DOHH2 (cell line): ENCODE results near the gene DCHS2.
A peak's percentile ranks its signal among the peaks of the same experiment; 100 is the strongest.

Source experiments
- H3F3A ChIP-seq: fragments of 200-600 bp; sonication (generic), shearing (Covaris generic); 2 replicates; pipeline ENCODE4 v1.6.0; 2016; ENCODE audit warnings: antibody characterized with exemption, mild to moderate bottlenecking; ENCODE audit not compliant: control insufficient read depth, insufficient read depth
- H3K27ac ChIP-seq: fragments of 200-600 bp; sonication (generic); 2 replicates; pipeline ENCODE4 v1.5.1; 2014; ENCODE audit warnings: low read depth, mild to moderate bottlenecking, low read length, moderate library complexity
- H3K27me3 ChIP-seq: fragments of 200-600 bp; sonication (generic); 2 replicates; pipeline ENCODE4 v1.6.1; 2014; ENCODE audit warnings: mild to moderate bottlenecking, low read length, mixed read lengths; ENCODE audit not compliant: control insufficient read depth
- H3K36me3 ChIP-seq: fragments of 200-600 bp; sonication (generic); 2 replicates; pipeline ENCODE4 v1.6.1; 2014; ENCODE audit warnings: mild to moderate bottlenecking, low read length, moderate library complexity, mixed read lengths; ENCODE audit not compliant: control insufficient read depth
- H3K4me1 ChIP-seq: fragments of 200-600 bp; sonication (generic); 2 replicates; pipeline ENCODE4 v1.6.1; 2014; ENCODE audit warnings: mild to moderate bottlenecking, low read length, mixed read lengths; ENCODE audit not compliant: control insufficient read depth
- H3K4me2 ChIP-seq: fragments of 200-600 bp; sonication (generic); 2 replicates; pipeline ENCODE4 v1.6.0; 2014; ENCODE audit warnings: mild to moderate bottlenecking, low read length, moderate library complexity
- H3K4me3 ChIP-seq: fragments of 200-600 bp; sonication (generic); 2 replicates; pipeline ENCODE4 v1.5.1; 2014; ENCODE audit warnings: mild to moderate bottlenecking, low read length, mixed read lengths
- H3K79me2 ChIP-seq: fragments of 200-600 bp; sonication (generic); 2 replicates; pipeline ENCODE4 v1.6.1; 2014; ENCODE audit warnings: mild to moderate bottlenecking, low read length, mixed read lengths; ENCODE audit not compliant: control insufficient read depth
- H3K9me2 ChIP-seq: fragments of 200-600 bp; sonication (generic); replicated peaks from 2 replicates; pipeline ENCODE4 v1.6.1; 2014; ENCODE audit warnings: mild to moderate bottlenecking, low read length, mixed read lengths; ENCODE audit not compliant: control insufficient read depth
- H3K9me3 ChIP-seq: fragments of 200-600 bp; sonication (generic); 2 replicates; pipeline ENCODE4 v1.6.1; 2014; ENCODE audit warnings: antibody characterized with exemption, low read length, mixed read lengths; ENCODE audit not compliant: control insufficient read depth, insufficient read depth
- H4K20me1 ChIP-seq: fragments of 200-600 bp; sonication (generic); 2 replicates; pipeline ENCODE4 v1.6.0; 2014; ENCODE audit warnings: low read depth, mild to moderate bottlenecking, antibody characterized with exemption, low read length, moderate library complexity; ENCODE audit not compliant: control insufficient read depth, insufficient read depth
- CTCF ChIP-seq: fragments of 200-600 bp; sonication (generic); IDR thresholded peaks from one replicate; pipeline ENCODE4 v1.5.1; 2014; ENCODE audit warnings: antibody characterized with exemption, mild to moderate bottlenecking, low read depth, low read length; ENCODE audit not compliant: poor library complexity, severe bottlenecking
- EZH2phosphoT487 ChIP-seq: fragments of 200-600 bp; sonication (generic); IDR thresholded peaks from 2 replicates; pipeline ENCODE4 v1.6.1; 2017; ENCODE audit warnings: borderline replicate concordance, mild to moderate bottlenecking, antibody characterized with exemption, low read length, moderate library complexity, mixed read lengths

Gene DCHS2

GRCh38 chr4:154495867-154496266, 4.3 kb upstream of the DCHS2 start:
- Histone ChIP-seq H3K79me2 (no peaks in the 10 kb centered on the region), H3K9me2 (no peaks in the 10 kb centered on the region), H3K4me3 (no peak overlapping the region), H4K20me1 (no peaks in the 10 kb centered on the region), H3K27me3 (peaks cover 6% of the 10 kb centered on the region; the same call in 1 of the 2 replicates), H3F3A (no peaks in the 10 kb centered on the region), H3K4me2 (no peak overlapping the region), H3K9me3 (no peaks in the 10 kb centered on the region), H3K4me1 (no peaks in the 10 kb centered on the region), H3K36me3 (no peaks in the 10 kb centered on the region), H3K27ac (no peak overlapping the region)
- no peak for TF ChIP-seq CTCF
- no peak for TF ChIP-seq EZH2phosphoT487

GRCh38 chr4:154492288-154492687, 689 bp upstream of the DCHS2 start:
- peak overlapping the region; percentile 43 for H3K4me2 ChIP-seq
- no peaks in the 10 kb centered on the region for H3K9me2 ChIP-seq
- peaks cover 3% of the 10 kb centered on the region; the same call in 1 of the 2 replicates for H3K27me3 ChIP-seq
- H3F3A ChIP-seq: no peaks in the 10 kb centered on the region
- peaks cover 3% of the 10 kb centered on the region; the same call in 1 of the 2 replicates for H3K9me3 ChIP-seq
- H3K79me2 ChIP-seq: no peaks in the 10 kb centered on the region
- H3K36me3 ChIP-seq: no peaks in the 10 kb centered on the region
- H3K4me1 ChIP-seq: no peaks in the 10 kb centered on the region
- H3K27ac ChIP-seq: no peak overlapping the region
- H3K4me3 ChIP-seq: peak overlapping the region; percentile 45; the same call in 1 of the 2 replicates
- H4K20me1 ChIP-seq: no peaks in the 10 kb centered on the region
- no peak for TF ChIP-seq EZH2phosphoT487

GRCh38 chr4:154490583-154491340, 837 bp downstream of the DCHS2 start:
- peaks cover 3% of the 10 kb centered on the region; the same call in 1 of the 2 replicates for H3K9me3 ChIP-seq
- no peaks in the 10 kb centered on the region for H3K9me2 ChIP-seq
- H3K4me3 ChIP-seq: peak overlapping the region; percentile 45; the same call in 1 of the 2 replicates
- H4K20me1 ChIP-seq: no peaks in the 10 kb centered on the region
- H3K27me3 ChIP-seq: peaks cover 5% of the 10 kb centered on the region
- no peaks in the 10 kb centered on the region for H3K36me3 ChIP-seq
- peak overlapping the region; percentile 43; the same call in 1 of the 2 replicates for H3K4me2 ChIP-seq
- no peaks in the 10 kb centered on the region for H3F3A ChIP-seq
- TF ChIP-seq EZH2phosphoT487 (no peak), CTCF (no peak)
- H3K27ac ChIP-seq: no peak overlapping the region
- H3K79me2 ChIP-seq: no peaks in the 10 kb centered on the region
- no peaks in the 10 kb centered on the region for H3K4me1 ChIP-seq

- Histone ChIP-seq H3K79me2 (no peaks in the 10 kb centered on the region), H3K4me2 (no peak overlapping the region), H4K20me1 (no peaks in the 10 kb centered on the region), H3K27me3 (peaks cover 6% of the 10 kb centered on the region), H3K36me3 (no peaks in the 10 kb centered on the region), H3K9me3 (peaks cover 3% of the 10 kb centered on the region; the same call in 1 of the 2 replicates), H3K27ac (no peak overlapping the region), H3F3A (no peaks in the 10 kb centered on the region), H3K9me2 (no peaks in the 10 kb centered on the region; the same call in 1 of the 2 replicates), H3K4me1 (no peaks in the 10 kb centered on the region), H3K4me3 (no peak overlapping the region)
- TF ChIP-seq EZH2phosphoT487: no peak
- no peak for TF ChIP-seq CTCF
Measured at GRCh38 chr4:154490234-154490582, 1.4 kb downstream of the DCHS2 start.
